ENCODE results near the gene METAP1D.
A peak's percentile ranks its signal among the peaks of the same experiment; 100 is the strongest.
"Not testable (repeated sequence)": the region's sequence is repeated elsewhere in the genome, so short reads cannot be mapped to it uniquely, and the experiment has no call there.

METAP1D gene

DNA sequence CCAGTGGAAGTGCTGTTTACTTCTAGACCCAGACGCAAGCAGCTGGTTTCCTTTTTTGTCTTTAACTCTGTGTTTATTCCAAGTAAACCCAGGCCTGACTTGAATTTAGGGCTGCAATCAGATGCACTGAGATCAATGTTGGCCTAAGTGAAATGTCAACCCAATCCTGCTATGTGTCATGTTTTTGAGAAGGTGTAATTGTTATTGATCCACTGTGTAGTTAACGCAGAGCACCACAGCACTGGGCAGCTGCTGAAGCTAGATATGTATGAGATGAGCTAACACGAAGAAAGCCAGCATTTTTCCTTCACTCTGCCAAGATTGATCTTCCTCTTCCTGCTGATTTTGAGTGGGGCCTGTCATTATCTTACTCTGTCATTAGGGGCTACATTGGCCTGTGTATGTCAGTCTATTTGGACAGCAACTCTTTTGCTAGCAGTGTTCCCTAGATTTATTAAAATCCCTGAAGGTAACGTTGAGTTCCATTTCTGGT lies 66.7 kb downstream of the METAP1D start:
- Mint-ChIP-seq H3K36me3 (peaks cover 21 to 32% of the 10 kb centered on the region in 2 donors), H3K9me3 (peaks cover 0 to 4% of the 10 kb centered on the region in 2 donors), H3K4me1 (no peaks in the 10 kb centered on the region), H3K4me3 (no peak overlapping the region), H3K27me3 (no peaks in the 10 kb centered on the region), H3K27ac (no peak overlapping the region)
- DNase-seq (no peak), ATAC-seq (replicated peaks) (no peak)

GRCh38 chr2:172067905-172068304 lies 68.2 kb downstream of the METAP1D start:
- H3K36me3 Mint-ChIP-seq, result peaks cover 16 to 32% of the 10 kb centered on the region in 2 donors
- ATAC-seq (replicated peaks); H3K9me3 Mint-ChIP-seq; H3K27me3 Mint-ChIP-seq; H3K27ac Mint-ChIP-seq; DNase-seq; H3K4me1 Mint-ChIP-seq; H3K4me3 Mint-ChIP-seq: not testable (repeated sequence)

GRCh38 chr2:172070936-172071335 lies 71.2 kb downstream of the METAP1D start:
- Mint-ChIP-seq H3K9me3 (peaks cover 0 to 4% of the 10 kb centered on the region in 2 donors), H3K36me3 (peaks cover 13 to 33% of the 10 kb centered on the region in 2 donors), H3K4me3 (no peak overlapping the region), H3K27me3 (no peaks in the 10 kb centered on the region), H3K27ac (no peak overlapping the region), H3K4me1 (no peaks in the 10 kb centered on the region)
- DNase-seq (no peak), ATAC-seq (replicated peaks) (no peak)

DNA sequence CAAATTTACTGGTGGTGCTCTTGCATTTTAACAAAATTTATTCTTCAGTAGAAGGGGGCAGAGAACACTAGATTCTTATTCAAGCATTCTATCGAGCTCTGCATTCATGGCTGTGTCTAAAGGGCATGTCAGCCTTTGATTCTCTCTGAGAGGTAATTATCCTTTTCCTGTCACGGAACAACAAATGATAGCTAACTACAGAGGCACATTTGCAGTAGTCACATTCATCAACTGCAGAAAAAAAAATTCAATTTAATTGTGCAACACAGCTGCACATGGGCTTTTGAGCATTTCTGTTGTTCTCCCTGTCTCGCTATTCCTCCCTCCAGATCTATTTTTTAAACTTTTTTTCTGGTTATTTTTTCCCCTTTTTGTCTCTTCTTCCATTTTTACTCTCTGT lies 72.5 kb downstream of the METAP1D start:
- H3K36me3 Mint-ChIP-seq, result peaks cover 13 to 28% of the 10 kb centered on the region in 2 donors
- no peak for DNase-seq
- no peak overlapping the region for H3K4me3 Mint-ChIP-seq
- no peaks in the 10 kb centered on the region for H3K4me1 Mint-ChIP-seq
- H3K9me3 Mint-ChIP-seq, result peaks cover 0 to 4% of the 10 kb centered on the region in 2 donors
- ATAC-seq (replicated peaks), result no peak
- no peaks in the 10 kb centered on the region for H3K27me3 Mint-ChIP-seq
- H3K27ac Mint-ChIP-seq, result no peak overlapping the region

DNA sequence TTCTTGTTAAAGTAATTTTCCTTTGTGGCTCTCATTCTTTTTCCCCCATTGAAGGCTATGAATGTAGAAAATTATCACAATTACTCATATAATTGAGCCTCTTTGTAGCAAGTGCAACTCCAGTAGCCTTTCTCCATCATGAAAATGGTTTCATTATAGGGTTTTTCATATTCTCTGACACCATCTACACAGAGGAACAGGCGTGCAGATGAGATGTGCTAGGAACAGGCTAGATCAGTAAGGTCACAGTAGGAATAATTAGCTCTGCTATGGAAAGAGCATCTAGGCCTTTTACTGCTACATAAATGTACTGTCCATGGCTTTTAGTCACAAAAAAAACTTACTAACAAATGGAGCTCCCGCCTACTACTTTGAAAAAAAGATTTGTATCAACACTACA lies 73.0 kb downstream of the METAP1D start:
- Mint-ChIP-seq H3K4me3 (no peak overlapping the region), H3K27ac (no peak overlapping the region), H3K4me1 (no peaks in the 10 kb centered on the region), H3K9me3 (peaks cover 0 to 4% of the 10 kb centered on the region in 2 donors), H3K27me3 (no peaks in the 10 kb centered on the region), H3K36me3 (peaks cover 13 to 28% of the 10 kb centered on the region in 2 donors)
- DNase-seq, result no peak
- ATAC-seq (replicated peaks), result no peak

DNA sequence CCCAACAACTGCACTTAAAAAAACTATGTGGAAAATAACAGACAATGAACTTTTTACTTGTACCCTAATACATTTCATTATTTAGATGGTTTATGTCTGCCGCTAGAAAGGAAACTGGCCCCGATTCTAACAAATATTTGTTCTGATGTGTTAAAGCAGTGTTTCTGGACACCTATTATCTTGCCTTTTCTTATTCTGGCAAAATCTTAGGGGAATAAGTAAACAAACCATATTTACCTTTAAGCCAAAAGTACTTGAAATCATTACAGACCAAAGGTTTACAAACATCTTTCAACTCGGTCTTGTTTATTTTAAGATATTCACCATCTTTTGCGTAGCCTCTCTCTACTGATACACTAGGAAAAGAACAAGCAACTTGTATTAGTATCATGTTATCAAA lies 73.8 kb downstream of the METAP1D start:
- H3K27me3 Mint-ChIP-seq, result peaks cover 0 to 7% of the 10 kb centered on the region in 2 donors
- H3K4me3 Mint-ChIP-seq, result no peak overlapping the region
- H3K4me1 Mint-ChIP-seq, result no peaks in the 10 kb centered on the region
- no peak for DNase-seq
- peaks cover 11 to 28% of the 10 kb centered on the region in 2 donors for H3K36me3 Mint-ChIP-seq
- ATAC-seq (replicated peaks), result no peak
- peaks cover 0 to 4% of the 10 kb centered on the region in 2 donors for H3K9me3 Mint-ChIP-seq
- H3K27ac Mint-ChIP-seq, result no peak overlapping the region

- Mint-ChIP-seq H3K27me3 (peaks cover 4 to 14% of the 10 kb centered on the region in 2 donors), H3K4me3 (no peak overlapping the region), H3K4me1 (no peaks in the 10 kb centered on the region), H3K9me3 (no peaks in the 10 kb centered on the region), H3K27ac (no peak overlapping the region), H3K36me3 (peaks cover 9 to 26% of the 10 kb centered on the region in 2 donors)
- ATAC-seq (replicated peaks) (no peak), DNase-seq (no peak)
These were observed 74.5 kb downstream of the METAP1D start for GRCh38 chr2:172074254-172074653.

GRCh38 chr2:172079416-172079815 lies 79.7 kb downstream of the METAP1D start:
- peaks cover 5 to 21% of the 10 kb centered on the region in 2 donors for H3K36me3 Mint-ChIP-seq
- peaks cover 0 to 4% of the 10 kb centered on the region in 2 donors for H3K9me3 Mint-ChIP-seq
- H3K4me1 Mint-ChIP-seq, result peaks cover 15 to 28% of the 10 kb centered on the region in 2 donors
- peak overlapping the region; percentile 47 for H3K27ac Mint-ChIP-seq
- peaks cover 42 to 60% of the 10 kb centered on the region in 2 donors for H3K27me3 Mint-ChIP-seq
- ATAC-seq (replicated peaks) (no peak), DNase-seq (no peak)
- H3K4me3 Mint-ChIP-seq, result no peak overlapping the region

DNA sequence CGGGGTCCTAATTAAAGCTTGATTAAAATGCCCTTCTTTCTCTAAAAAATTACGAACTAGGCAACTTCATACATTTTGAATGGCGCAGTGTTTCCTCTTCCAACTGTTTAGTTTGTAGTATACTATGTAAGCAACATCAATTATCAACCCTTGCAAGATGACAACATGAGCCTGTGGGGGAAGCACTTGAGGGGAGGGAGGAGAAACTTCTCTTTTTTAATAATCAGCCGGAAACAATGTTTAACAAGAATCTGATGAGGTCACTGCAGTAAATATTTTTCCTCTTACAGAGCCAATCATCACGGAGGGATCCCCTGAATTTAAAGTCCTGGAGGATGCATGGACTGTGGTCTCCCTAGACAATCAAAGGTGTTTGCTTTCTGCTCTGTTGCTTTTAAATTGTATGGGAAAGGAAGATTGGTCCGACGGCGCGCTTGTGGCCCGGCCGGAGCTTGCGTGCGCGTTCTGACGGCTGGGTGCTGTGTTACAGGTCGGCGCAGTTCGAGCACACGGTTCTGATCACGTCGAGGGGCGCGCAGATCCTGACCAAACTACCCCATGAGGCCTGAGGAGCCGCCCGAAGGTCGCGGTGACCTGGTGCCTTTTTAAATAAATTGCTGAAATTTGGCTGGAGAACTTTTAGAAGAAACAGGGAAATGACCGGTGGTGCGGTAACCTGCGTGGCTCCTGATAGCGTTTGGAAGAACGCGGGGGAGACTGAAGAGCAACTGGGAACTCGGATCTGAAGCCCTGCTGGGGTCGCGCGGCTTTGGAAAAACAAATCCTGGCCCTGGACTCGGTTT lies 80.3 kb downstream of the METAP1D start:
- Mint-ChIP-seq H3K27ac (peak overlapping the region; percentile 73), H3K4me1 (peaks cover 20 to 34% of the 10 kb centered on the region in 2 donors), H3K27me3 (peaks cover 48 to 66% of the 10 kb centered on the region in 2 donors), H3K4me3 (peak overlapping the region; percentile 48 to 52), H3K36me3 (peaks cover 5 to 20% of the 10 kb centered on the region in 2 donors), H3K9me3 (peaks cover 0 to 4% of the 10 kb centered on the region in 2 donors)
- no peak for ATAC-seq (replicated peaks)
- no peak for DNase-seq

GRCh38 chr2:172080641-172081220 lies 81.0 kb downstream of the METAP1D start:
- DNase-seq, result no peak
- ATAC-seq (replicated peaks), result no peak
- H3K4me3 Mint-ChIP-seq, result peak overlapping the region; percentile 11 to 50
- peaks cover 26 to 41% of the 10 kb centered on the region in 2 donors for H3K4me1 Mint-ChIP-seq
- peaks cover 7 to 17% of the 10 kb centered on the region in 2 donors for H3K36me3 Mint-ChIP-seq
- H3K27me3 Mint-ChIP-seq, result peaks cover 55 to 73% of the 10 kb centered on the region in 2 donors
- H3K9me3 Mint-ChIP-seq, result peaks cover 0 to 4% of the 10 kb centered on the region in 2 donors
- peak overlapping the region; percentile 81 for H3K27ac Mint-ChIP-seq

DNA sequence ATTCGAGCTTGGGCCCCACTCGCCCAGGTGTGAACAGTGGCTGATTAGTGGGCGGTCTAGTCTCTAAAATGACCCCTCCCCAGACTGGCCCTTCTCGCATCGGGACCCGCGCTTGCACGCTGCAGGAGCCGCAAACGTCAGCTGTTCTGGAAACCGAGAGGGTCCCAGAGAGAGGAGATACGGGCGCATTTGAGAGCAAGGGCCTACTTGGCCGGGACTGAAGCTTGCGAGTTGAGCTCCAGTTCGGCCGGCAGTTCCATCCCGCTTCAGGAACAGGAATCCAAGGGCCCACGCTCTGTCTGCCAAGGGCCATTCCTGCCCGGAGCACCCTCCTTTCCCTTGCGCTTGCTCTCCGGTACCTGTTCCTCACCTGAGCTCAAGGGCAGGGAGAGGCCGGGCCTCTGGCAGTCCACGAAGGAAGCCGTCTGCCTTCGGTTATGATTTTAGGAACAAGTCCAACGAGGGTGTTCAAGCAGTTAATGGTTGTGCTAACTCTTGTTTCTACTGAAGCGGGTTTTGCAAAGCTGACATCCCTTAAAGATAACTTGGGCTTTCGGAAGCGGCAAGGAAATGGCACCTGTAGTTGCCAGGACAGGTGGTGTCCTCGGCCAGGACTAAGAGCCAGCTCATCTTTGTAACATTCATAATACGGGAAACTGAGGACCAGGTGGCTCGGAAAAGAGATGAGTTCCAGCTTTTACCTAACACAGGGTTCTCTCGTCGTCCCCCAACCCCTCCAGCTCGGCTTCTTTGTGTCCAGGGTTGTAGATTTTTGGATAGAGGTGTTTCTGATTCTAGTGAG lies 81.7 kb downstream of the METAP1D start:
- Mint-ChIP-seq H3K9me3 (peaks cover 0 to 4% of the 10 kb centered on the region in 2 donors), H3K4me1 (peaks cover 29 to 46% of the 10 kb centered on the region in 2 donors), H3K27me3 (peaks cover 62 to 77% of the 10 kb centered on the region in 2 donors), H3K4me3 (no peak overlapping the region), H3K36me3 (peaks cover 8 to 14% of the 10 kb centered on the region in 2 donors), H3K27ac (peak overlapping the region; percentile 37)
- DNase-seq (no peak), ATAC-seq (replicated peaks) (no peak)

DNA sequence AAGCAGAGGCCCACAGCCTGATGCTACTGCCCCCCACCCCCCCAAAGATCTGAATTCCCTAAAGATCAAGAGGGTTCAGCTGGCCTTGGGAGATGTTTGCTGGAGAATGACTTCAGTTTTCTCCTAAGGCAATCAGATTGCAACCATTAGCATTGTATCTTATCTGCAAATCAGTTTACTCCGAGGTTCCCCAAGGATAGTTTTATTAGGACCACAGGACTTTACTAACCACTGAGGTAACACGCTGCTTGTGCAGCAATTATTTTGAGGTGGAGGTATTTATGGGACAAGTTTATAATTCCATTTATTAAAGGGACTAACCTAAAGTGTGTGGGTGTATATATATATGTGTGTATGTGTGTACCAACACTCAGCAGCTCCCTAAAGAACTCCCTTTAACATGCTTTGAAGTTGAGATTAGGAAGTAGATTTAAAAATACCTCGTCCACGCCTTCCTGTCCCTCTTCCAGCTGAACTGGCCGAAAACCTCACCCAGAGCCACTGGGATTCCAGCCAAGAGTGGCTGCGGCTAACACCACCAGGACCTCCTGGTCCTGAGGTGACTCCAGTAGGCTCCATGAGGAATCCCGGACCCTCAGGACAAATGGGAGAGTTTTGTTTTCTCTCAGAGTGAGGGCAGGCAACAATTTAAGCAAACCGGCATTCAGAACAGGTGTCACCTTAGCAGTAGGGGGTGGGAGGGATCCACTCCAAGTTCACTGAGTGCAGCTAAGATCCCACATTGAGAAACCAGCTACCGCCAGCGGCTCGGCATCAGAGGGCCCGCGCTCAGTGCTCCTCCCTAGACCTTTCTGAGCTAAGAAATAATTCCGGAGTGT lies 82.6 kb downstream of the METAP1D start:
- Mint-ChIP-seq H3K27ac (peak overlapping the region; percentile 34), H3K36me3 (peaks cover 8 to 16% of the 10 kb centered on the region in 2 donors), H3K4me1 (peaks cover 33 to 55% of the 10 kb centered on the region in 2 donors)

DNA sequence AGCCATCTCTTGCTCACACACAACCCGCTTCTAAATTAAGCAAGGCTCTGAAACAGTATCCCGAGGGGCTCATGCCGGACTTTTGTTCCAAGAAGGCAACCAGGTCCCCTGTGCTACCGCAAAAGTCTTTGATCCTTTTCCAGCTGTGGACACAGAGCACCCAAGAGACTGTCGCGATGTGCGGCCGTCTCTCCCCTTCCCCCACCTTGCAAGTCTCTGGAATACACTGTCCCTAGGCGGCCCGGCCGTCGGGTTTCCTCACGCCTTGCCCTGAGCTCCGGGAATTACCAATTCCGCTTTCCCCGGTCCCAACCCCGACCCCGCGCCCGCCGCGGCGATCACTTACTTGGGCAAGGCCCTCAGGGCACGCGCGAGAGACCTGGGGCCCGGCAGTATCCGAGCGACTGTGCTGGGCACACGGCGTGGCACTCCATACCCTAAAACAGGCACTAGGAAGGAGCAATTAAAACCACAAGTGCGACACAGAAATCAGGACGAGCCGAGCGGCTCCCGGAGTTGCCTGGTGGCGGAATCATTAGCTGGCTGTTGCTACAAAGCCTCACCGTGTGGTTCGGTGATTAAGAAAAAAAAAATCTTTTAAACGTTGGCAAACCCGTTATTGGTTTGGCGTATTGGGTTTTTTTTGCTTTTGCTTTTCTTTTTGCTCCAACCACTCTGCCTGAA lies 83.3 kb downstream of the METAP1D start:
- Mint-ChIP-seq H3K27ac (peak overlapping the region; percentile 91), H3K36me3 (peaks cover 10 to 24% of the 10 kb centered on the region in 2 donors), H3K4me1 (peaks cover 36 to 62% of the 10 kb centered on the region in 2 donors), H3K4me3 (no peak overlapping the region), H3K27me3 (peaks cover 79 to 91% of the 10 kb centered on the region in 2 donors), H3K9me3 (peaks cover under 1 to 4% of the 10 kb centered on the region in 2 donors)
- ATAC-seq (replicated peaks) (no peak), DNase-seq (no peak)

More for the DNA sequence above, 82.6 kb downstream of the METAP1D start:
- H3K4me3 Mint-ChIP-seq, result no peak overlapping the region
- ATAC-seq (replicated peaks), result no peak
- peaks cover 71 to 86% of the 10 kb centered on the region in 2 donors for H3K27me3 Mint-ChIP-seq
- DNase-seq, result no peak
- peaks cover 0 to 4% of the 10 kb centered on the region in 2 donors for H3K9me3 Mint-ChIP-seq
